ENCODE data around the gene SLC9A3.

DNA sequence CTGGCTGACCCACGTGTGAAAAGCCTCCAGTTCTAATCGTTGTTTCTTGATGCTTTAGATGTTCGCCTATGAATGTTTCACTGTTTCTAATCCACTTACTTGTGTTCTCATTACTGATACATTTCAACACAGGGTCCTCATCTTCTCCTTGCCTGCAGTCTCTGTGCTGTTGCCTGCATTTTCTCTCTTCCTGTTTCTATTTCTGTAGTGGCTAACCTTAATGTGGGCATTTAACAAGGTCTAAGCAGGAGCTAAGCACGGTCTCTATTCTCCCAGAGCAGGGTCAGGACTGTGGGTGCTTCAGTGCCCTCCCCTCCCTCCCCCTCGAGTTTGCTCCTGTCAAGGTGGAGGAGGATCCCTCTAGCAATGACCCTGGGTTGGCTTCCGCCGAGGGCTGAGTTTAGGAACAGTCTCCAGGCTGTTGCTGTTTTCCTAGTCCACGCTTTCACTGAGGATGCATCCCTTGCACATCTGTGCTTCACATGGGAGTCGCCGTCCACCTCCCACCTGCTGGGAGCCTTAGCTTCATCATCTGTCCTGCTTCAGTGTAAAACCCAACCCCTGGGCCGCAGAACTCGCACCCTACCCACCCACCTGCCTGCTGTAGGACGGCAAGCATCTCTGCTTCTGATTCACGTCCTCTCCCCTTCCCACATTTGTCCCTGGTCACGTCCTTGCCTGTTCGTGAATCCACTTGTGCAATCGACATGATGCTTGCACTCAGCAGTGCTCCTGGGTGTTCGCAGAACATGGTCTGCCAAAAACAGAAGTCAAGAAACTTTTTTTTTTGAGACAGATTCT, 83.6 kb downstream of the SLC9A3 start:
- TF ChIP-seq CTCF (IDR thresholded peaks at IDR 0.05): no peak
- no peak for TF ChIP-seq POLR2A (IDR thresholded peaks at IDR 0.05)

Data from prostate gland (tissue), 2 donors.